Mesenchymal stem cell (in vitro differentiated cells and primary cell): ENCODE data around the gene CAMK1D.

Source experiments
- DNase-seq: peaks from one replicate; pipeline ENCODE4 v3.0.0-alpha.2; 2013
- H2AFZ ChIP-seq: one replicate; pipeline ENCODE4 v1.6.1; 2013; ENCODE audit warnings: low read depth, mild to moderate bottlenecking, control low read depth, inconsistent platforms, low read length, moderate library complexity
- H2AK5ac ChIP-seq: 2 replicates; pipeline ENCODE4 v1.6.1; 2013; ENCODE audit warnings: low read length, moderate library complexity, mild to moderate bottlenecking, inconsistent platforms; ENCODE audit not compliant: severe bottlenecking
- H2BK120ac ChIP-seq: one replicate; pipeline ENCODE4 v1.6.1; 2013; ENCODE audit warnings: low read depth, mild to moderate bottlenecking, inconsistent platforms, low read length, moderate library complexity
- H2BK12ac ChIP-seq, 2 experiments: one replicate each; pipeline ENCODE4 v1.6.1; 2013; ENCODE audit warnings: inconsistent platforms in 2 of 2, low read length in 2 of 2, mild to moderate bottlenecking in 2 of 2, moderate library complexity in 2 of 2, control low read depth in 1 of 2
- H2BK15ac ChIP-seq: one replicate; pipeline ENCODE4 v1.6.1; 2013; ENCODE audit warnings: mild to moderate bottlenecking, low read depth, inconsistent platforms; ENCODE audit not compliant: poor library complexity, severe bottlenecking
- H2BK5ac ChIP-seq: 2 replicates; pipeline ENCODE4 v1.6.1; 2013; ENCODE audit warnings: low read depth, mild to moderate bottlenecking, low read length, control low read depth, inconsistent platforms; ENCODE audit not compliant: poor library complexity, severe bottlenecking
- H3K14ac ChIP-seq, 2 experiments: one replicate each; pipeline ENCODE4 v1.6.1; 2013; ENCODE audit warnings: inconsistent platforms in 2 of 2, low read length in 2 of 2, control low read depth in 1 of 2, mild to moderate bottlenecking in 1 of 2, moderate library complexity in 1 of 2
- H3K18ac ChIP-seq, 2 experiments: one replicate each; pipeline ENCODE4 v1.6.1; 2013; ENCODE audit warnings: inconsistent platforms in 2 of 2, low read length in 2 of 2, control low read depth in 1 of 2, low read depth in 1 of 2, mild to moderate bottlenecking in 1 of 2
- H3K23ac ChIP-seq, 2 experiments: one replicate each; pipeline ENCODE4 v1.6.1; 2013; ENCODE audit warnings: inconsistent platforms in 2 of 2, low read length in 2 of 2, mild to moderate bottlenecking in 2 of 2, moderate library complexity in 2 of 2, control low read depth in 1 of 2
- H3K27ac ChIP-seq: 2 replicates; pipeline ENCODE4 v1.5.1; 2013; ENCODE audit warnings: mild to moderate bottlenecking, moderate library complexity, low read length, control low read depth, inconsistent platforms; ENCODE audit not compliant: poor library complexity, severe bottlenecking
- H3K27me3 ChIP-seq, 2 experiments: 2 replicates each; pipeline versions ENCODE4 v1.6.1 to v1.7.0; 2013; ENCODE audit warnings: low read length in 2 of 2, mild to moderate bottlenecking in 2 of 2, moderate library complexity in 2 of 2, control low read depth in 1 of 2, inconsistent platforms in 1 of 2; ENCODE audit not compliant: control insufficient read depth in 1 of 2, insufficient read depth in 1 of 2
- H3K36me3 ChIP-seq, 2 experiments: 2 replicates each; pipeline versions ENCODE4 v1.6.1 to v1.7.0; 2013; ENCODE audit warnings: low read length in 2 of 2, control low read depth in 1 of 2, inconsistent platforms in 1 of 2, low read depth in 1 of 2, mild to moderate bottlenecking in 1 of 2; ENCODE audit not compliant: insufficient read depth in 2 of 2, control insufficient read depth in 1 of 2
- H3K4ac ChIP-seq, 2 experiments: one replicate each; pipeline ENCODE4 v1.6.1; 2013; ENCODE audit warnings: inconsistent platforms in 2 of 2, low read length in 2 of 2, mild to moderate bottlenecking in 2 of 2, moderate library complexity in 2 of 2, control low read depth in 1 of 2, low read depth in 1 of 2
- H3K4me1 ChIP-seq: 2 replicates; pipeline ENCODE4 v1.6.1; 2013; ENCODE audit warnings: low read depth, low read length, control low read depth; ENCODE audit not compliant: control insufficient read depth, insufficient read depth
- H3K4me2 ChIP-seq: 2 replicates; pipeline ENCODE4 v1.6.1; 2013; ENCODE audit warnings: low read length, mild to moderate bottlenecking, inconsistent platforms; ENCODE audit not compliant: poor library complexity, severe bottlenecking
- H3K4me3 ChIP-seq, 2 experiments: 2 replicates each; pipeline versions ENCODE4 v1.5.1 to v1.7.0; 2013; ENCODE audit warnings: low read length in 2 of 2, mild to moderate bottlenecking in 2 of 2, control low read depth in 1 of 2, low read depth in 1 of 2; ENCODE audit not compliant: insufficient read depth in 1 of 2
- H3K79me1 ChIP-seq: replicated peaks from 2 replicates; pipeline ENCODE4 v1.6.1; 2013; ENCODE audit warnings: mild to moderate bottlenecking, control low read depth, low read length, inconsistent platforms; ENCODE audit not compliant: poor library complexity, severe bottlenecking
- H3K9ac ChIP-seq: 2 replicates; pipeline ENCODE4 v1.7.0; 2013; ENCODE audit warnings: mild to moderate bottlenecking, low read length, moderate library complexity
- H3K9me3 ChIP-seq: 2 replicates; pipeline ENCODE4 v1.7.0; 2013; ENCODE audit warnings: mild to moderate bottlenecking, low read length; ENCODE audit not compliant: control insufficient read depth
- H4K8ac ChIP-seq: one replicate; pipeline ENCODE4 v1.6.1; 2013; ENCODE audit warnings: inconsistent platforms, mild to moderate bottlenecking, low read length, moderate library complexity
- H4K91ac ChIP-seq: one replicate; pipeline ENCODE4 v1.6.1; 2013; ENCODE audit warnings: mild to moderate bottlenecking, low read length, inconsistent platforms
- WGBS: methylation state at CpG from one replicate; pipeline ENCODE4 v1.1.7; 2013; ENCODE audit warnings: mixed read lengths; 5-methylcytosine and 5-hydroxymethylcytosine counted together

The CAMK1D gene

DNA sequence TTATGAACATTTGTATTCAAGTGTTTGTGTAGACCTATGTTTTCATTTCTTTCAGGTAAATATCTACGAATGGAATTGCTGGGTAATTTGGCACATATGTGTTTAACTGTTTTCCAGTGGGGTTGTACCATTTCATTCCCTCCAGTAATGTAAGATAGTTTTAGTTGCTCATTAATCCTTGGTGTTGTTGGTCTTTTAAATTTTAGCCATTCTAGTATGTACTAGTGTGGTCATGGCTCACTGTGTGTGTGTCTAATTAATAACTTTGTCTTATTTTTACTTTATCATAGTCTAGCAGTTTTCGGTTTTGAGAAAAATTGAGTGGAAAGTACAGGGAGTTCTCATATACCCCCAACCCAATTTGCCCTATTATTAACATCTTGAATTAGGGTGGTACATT, 278.8 kb downstream of the CAMK1D start:
- Histone ChIP-seq H3K27ac (peak overlapping the region; percentile 17), H3K23ac (no peak overlapping the region), H2BK120ac (no peak overlapping the region), H3K4ac (no peak overlapping the region), H4K91ac (no peak overlapping the region), H4K8ac (no peak overlapping the region), H2AK5ac (no peak overlapping the region), H3K4me3 (no peak overlapping the region), H3K79me1 (peaks cover 24% of the 10 kb centered on the region), H3K36me3 (peaks cover 0 to 4% of the 10 kb centered on the region in 2 experiments), H3K27me3 (no peaks in the 10 kb centered on the region), H3K9me3 (peaks cover 9% of the 10 kb centered on the region), H3K14ac (no peak overlapping the region), H3K4me1 (peaks cover 10% of the 10 kb centered on the region), H3K4me2 (no peak overlapping the region), H2BK12ac (no peak overlapping the region), H3K18ac (no peak overlapping the region), H2BK15ac (no peak overlapping the region), H2BK5ac (no peak overlapping the region), H2AFZ (no peak overlapping the region), H3K9ac (no peak overlapping the region)
- 94% methylated on average over 1 of the region's 2 CpGs for WGBS
- DNase-seq: no peak

DNA sequence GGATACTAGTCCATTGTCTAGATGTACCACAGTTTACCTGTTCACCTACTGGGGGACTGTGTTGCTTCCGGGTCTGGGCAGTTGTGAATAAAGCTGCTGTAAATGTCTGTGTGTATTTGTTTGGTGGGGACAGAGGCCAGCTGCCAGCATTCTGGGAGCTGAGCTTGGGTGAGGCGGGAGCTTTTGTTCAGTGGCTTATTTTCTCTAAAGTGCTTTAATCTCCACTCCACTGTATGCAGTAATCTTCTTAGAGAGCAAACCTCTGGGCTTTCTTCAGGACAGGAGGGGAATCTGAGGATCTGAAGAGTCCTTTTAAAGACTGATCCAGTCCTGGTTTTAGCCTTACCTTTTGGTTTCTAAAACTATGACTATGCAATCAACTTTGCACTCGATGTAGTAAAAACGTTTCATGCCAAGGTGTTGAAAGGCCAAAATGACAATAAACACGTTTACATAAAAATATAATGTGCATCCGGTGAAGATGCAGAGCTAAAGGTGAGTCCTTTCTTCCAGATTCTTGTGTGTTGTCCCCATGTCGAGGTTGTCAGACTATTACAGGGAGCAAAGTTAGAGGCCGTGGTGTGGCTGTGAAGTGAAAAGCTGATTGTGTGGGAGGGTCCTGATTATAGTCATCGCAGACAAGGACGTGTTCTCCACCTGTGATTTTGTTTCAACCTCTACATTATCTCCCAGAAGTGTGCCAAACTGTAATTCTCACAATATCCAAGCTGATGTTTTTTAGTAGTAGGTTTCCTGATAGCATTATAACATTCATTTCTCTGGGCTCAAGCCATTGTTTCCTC, 279.8 kb downstream of the CAMK1D start:
- Histone ChIP-seq H2BK120ac (no peak overlapping the region), H2BK15ac (no peak overlapping the region), H3K9me3 (peaks cover 9% of the 10 kb centered on the region), H3K4me3 (no peak overlapping the region), H3K4me1 (peaks cover 10% of the 10 kb centered on the region), H3K9ac (no peak overlapping the region), H3K14ac (no peak overlapping the region), H3K23ac (no peak overlapping the region), H3K18ac (no peak overlapping the region), H2AFZ (no peak overlapping the region), H4K8ac (no peak overlapping the region), H3K27ac (peak overlapping the region; percentile 66), H4K91ac (no peak overlapping the region), H3K4ac (no peak overlapping the region), H2AK5ac (peak overlapping the region; percentile 73), H3K79me1 (peaks cover 34% of the 10 kb centered on the region), H2BK5ac (no peak overlapping the region), H3K4me2 (no peak overlapping the region), H3K27me3 (no peaks in the 10 kb centered on the region), H3K36me3 (peaks cover 0 to 4% of the 10 kb centered on the region in 2 experiments), H2BK12ac (no peak overlapping the region)
- 80% methylated on average over 5 of the region's 10 CpGs for WGBS
- no peak for DNase-seq

DNA sequence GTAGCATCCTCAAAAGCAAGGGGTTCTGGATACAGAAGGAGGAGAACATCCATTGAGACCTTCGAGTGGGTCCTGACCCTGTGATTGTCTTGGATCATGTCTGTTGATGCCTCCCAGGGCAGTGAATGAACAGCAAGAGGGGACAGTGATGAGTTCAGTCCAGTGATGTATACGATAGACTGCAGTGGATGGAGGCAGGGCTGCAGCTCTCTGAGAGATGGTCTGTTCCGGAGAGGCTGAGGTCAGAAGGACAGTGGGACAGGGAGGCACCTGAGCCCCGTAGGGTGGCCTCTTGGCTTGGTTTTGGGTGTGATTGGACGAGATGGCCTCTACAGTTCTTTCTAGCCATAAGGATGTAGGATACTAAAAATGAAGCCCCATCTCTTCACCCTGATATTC, 280.4 kb downstream of the CAMK1D start:
- Histone ChIP-seq H4K8ac (no peak overlapping the region), H3K18ac (no peak overlapping the region), H3K9ac (no peak overlapping the region), H2BK12ac (no peak overlapping the region), H3K9me3 (peaks cover 9% of the 10 kb centered on the region), H3K36me3 (peaks cover 0 to 4% of the 10 kb centered on the region in 2 experiments), H2AK5ac (peak overlapping the region; percentile 80), H4K91ac (no peak overlapping the region), H3K4me3 (no peak overlapping the region), H2BK120ac (no peak overlapping the region), H2BK5ac (no peak overlapping the region), H3K27ac (peak overlapping the region; percentile 4), H2BK15ac (no peak overlapping the region), H3K4me2 (no peak overlapping the region), H3K27me3 (no peaks in the 10 kb centered on the region), H3K4ac (no peak overlapping the region), H3K79me1 (peaks cover 34% of the 10 kb centered on the region), H3K4me1 (peaks cover 10% of the 10 kb centered on the region), H3K23ac (no peak overlapping the region), H2AFZ (no peak overlapping the region), H3K14ac (no peak overlapping the region)
- DNase-seq: no peak
- 78% methylated on average over 5 of the region's 5 CpGs for WGBS

DNA sequence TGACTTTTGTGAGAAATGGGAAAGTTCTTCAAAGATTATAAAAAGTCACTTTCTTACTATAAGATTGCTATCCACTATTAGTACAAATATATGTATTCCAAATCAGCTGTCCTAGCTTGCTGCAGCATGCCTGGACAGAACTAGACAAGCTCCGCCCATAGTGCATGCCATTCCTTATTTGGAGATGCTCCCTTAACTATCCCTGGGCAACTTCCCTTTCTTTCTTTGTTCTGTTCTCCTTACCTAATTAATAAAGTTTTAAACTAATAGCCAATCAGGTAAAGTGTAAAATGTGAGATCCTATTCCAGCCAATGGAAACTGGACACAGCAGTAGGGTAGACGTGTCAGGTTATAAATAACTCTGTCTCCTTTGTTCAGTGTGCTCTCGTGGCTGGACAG, 281.9 kb downstream of the CAMK1D start:
- H3K23ac ChIP-seq: no peak overlapping the region
- H3K27me3 ChIP-seq: no peaks in the 10 kb centered on the region
- H3K4me3 ChIP-seq: no peak overlapping the region
- H3K9ac ChIP-seq: no peak overlapping the region
- H3K4me2 ChIP-seq: no peak overlapping the region
- H3K18ac ChIP-seq: no peak overlapping the region
- H2BK15ac ChIP-seq: no peak overlapping the region
- H3K4me1 ChIP-seq: peaks cover 14% of the 10 kb centered on the region
- no peak overlapping the region for H3K4ac ChIP-seq
- H2AK5ac ChIP-seq: no peak overlapping the region
- no peak overlapping the region for H2AFZ ChIP-seq
- no peak overlapping the region for H2BK5ac ChIP-seq
- H3K79me1 ChIP-seq: peaks cover 39% of the 10 kb centered on the region
- H3K36me3 ChIP-seq: peaks cover 0 to 4% of the 10 kb centered on the region in 2 experiments
- WGBS: 89% methylated on average over 3 of the region's 3 CpGs
- H2BK12ac ChIP-seq: no peak overlapping the region
- no peak overlapping the region for H4K91ac ChIP-seq
- no peak for DNase-seq
- H3K9me3 ChIP-seq: peaks cover 9% of the 10 kb centered on the region
- no peak overlapping the region for H3K27ac ChIP-seq
- no peak overlapping the region for H3K14ac ChIP-seq
- no peak overlapping the region for H2BK120ac ChIP-seq
- no peak overlapping the region for H4K8ac ChIP-seq
